PC-3 (cell line): ENCODE measurements around the gene RAI1.

ENCODE experiments used
- CTCF ChIP-seq: fragments of 300-600 bp; sonication (generic); conservative IDR thresholded peaks from 2 replicates; pipeline ENCODE4 v1.5.1; 2017; ENCODE audit warnings: antibody characterized with exemption, low read depth, mild to moderate bottlenecking, low read length
- EZH2 ChIP-seq: fragments of 300-600 bp; sonication (generic); IDR thresholded peaks from one replicate; pipeline ENCODE4 v1.6.1; 2017; ENCODE audit warnings: antibody characterized with exemption, mild to moderate bottlenecking, low read length; ENCODE audit not compliant: unreplicated experiment

- TF ChIP-seq CTCF (no peak), EZH2 (no peak)
Observed at GRCh38 chr17:17766744-17767120, 85.5 kb downstream of the RAI1 start.
